Measurements from ENCODE around the gene MUSTN1.

MUSTN1 gene

DNA sequence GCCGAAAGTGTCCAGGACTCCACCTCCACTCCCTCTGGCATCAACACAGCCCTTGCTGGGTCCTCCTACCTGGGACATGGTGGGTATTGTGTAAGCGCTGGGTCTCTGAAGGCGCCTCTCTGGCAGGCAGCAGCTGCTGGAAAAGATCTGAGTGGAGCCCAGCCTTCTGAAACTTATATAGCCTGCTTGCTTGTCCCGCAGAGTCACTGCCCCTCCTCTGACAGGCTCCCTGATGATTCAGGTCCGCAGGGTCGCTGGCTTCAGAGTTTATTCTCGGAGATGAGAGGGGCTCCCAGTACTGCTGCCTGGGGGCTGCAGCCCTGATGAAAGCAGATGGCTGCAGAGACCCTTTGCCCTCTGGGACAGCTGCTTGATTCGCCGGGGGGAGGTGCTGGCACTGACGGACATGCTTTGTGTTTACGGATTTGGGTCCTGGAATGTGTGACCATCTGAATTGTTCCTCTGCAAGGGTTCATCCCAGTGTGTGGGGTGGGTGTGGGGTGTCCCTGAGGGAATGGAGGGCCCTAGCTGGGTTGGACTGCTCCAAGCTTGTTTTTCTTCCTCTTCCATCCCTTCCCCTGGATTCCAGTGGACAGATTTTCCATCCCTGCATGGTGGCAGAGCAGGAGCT, at the start of gene MUSTN1:
Gene MUSTN1, minus strand, starts transcription at position 149 of the 631 bp plus-strand sequence. Its CDS starts 71 bp downstream, at position 78.
- ATAC-seq (no peak), DNase-seq (no peak)
- Mint-ChIP-seq H3K4me3 (no peak within 1 kb of the TSS), H3K27ac (peak within 1 kb of the TSS in 1 of 2 donors; percentile 34), H3K4me1 (peaks cover 34% of the 10 kb centered on the region), H3K27me3 (no peaks in the 10 kb centered on the region), H3K9me3 (no peaks in the 10 kb centered on the region)

DNA sequence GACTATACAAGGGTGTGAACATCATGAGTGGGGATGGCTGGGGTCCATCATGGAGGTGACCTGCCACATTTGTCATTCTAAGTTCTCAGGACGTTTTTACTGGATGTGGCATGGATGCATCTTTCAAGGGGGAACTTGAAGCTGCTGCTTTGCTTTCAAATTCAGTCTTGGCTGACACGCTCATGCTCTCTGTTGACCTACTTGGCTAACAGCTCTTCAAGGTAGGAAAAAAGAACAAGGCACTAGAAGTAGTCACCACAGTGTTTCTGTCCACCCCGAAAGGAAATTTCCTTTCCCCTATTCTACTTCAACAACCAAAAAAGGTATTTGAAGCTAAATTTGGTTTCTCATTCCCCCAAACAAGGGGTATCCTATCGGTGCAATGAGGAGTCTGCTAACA, 47.6 kb upstream of the MUSTN1 start:
- no peak overlapping the region for H3K27ac Mint-ChIP-seq
- H3K4me1 Mint-ChIP-seq: peaks cover 44% of the 10 kb centered on the region
- no peak for ATAC-seq
- no peaks in the 10 kb centered on the region for H3K27me3 Mint-ChIP-seq
- no peak overlapping the region for H3K4me3 Mint-ChIP-seq
- DNase-seq: no peak
- no peaks in the 10 kb centered on the region for H3K9me3 Mint-ChIP-seq

DNA sequence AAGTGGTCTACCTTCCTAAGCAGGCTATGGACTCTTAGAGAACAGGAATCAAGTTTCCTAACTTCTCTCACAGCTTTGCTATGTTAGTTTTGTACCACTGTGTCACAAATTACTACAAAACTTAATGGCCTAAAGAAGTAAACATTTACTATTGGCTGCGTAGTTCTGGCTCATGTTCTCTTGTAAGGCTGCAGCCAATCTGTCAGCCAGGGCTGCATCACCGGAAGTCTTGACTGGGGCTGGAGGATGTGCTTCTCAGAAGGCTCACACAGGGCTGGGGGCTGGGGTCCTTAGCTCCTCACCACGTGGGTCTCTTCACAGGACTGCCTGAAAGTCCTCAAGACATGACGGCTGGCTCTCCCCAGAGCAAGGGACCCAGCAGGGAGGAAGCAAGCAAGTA, 47.1 kb upstream of the MUSTN1 start:
- no peaks in the 10 kb centered on the region for H3K9me3 Mint-ChIP-seq
- no peak overlapping the region for H3K4me3 Mint-ChIP-seq
- ATAC-seq: no peak
- DNase-seq: no peak
- peaks cover 48% of the 10 kb centered on the region for H3K4me1 Mint-ChIP-seq
- H3K27me3 Mint-ChIP-seq: no peaks in the 10 kb centered on the region
- H3K27ac Mint-ChIP-seq: no peak overlapping the region

DNA sequence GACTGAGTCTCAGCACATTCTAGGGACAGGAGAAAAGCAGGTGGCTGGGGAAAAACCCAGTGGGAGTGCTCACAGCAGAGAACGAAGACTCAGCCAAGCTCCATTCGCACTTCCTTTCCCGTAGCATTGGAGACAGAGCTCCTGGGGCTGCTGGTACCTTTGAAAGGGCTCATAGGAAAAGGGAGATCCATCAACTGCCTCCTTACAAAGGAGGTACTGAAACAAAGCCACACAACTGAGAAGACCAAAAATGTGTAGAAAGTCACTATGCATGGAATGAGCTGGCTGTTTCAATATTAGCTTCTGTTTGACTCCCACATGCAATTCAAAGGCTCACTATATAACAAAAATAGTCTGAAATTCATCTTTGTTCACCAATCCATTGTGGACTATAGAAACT, 45.7 kb upstream of the MUSTN1 start:
- H3K27ac Mint-ChIP-seq: no peak overlapping the region
- peaks cover 53% of the 10 kb centered on the region for H3K4me1 Mint-ChIP-seq
- DNase-seq (no peak), ATAC-seq (peak; percentile 78)
- H3K27me3 Mint-ChIP-seq: no peaks in the 10 kb centered on the region
- H3K9me3 Mint-ChIP-seq: no peaks in the 10 kb centered on the region
- no peak overlapping the region for H3K4me3 Mint-ChIP-seq

DNA sequence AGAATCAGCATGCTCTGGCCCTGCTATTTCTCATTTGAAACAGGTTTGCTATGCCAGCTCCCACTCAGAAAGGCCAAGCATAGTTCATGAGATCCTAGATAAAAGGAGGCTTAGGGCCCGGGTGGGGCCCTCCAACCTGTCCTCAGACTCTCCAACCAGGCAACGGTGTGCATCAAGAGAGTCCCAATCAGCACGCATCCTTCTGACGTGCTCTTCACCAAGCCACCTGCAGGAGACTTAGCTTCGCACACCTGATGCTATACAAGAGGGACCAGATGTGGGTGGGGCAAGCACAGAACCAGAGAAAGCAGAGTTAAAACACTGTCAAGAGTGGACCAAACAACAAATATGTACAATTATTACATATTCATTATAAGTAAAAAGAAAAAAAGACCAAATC, 45.2 kb upstream of the MUSTN1 start:
- H3K4me3 Mint-ChIP-seq: no peak overlapping the region
- peak overlapping the region in 1 of 2 donors; percentile 39 for H3K27ac Mint-ChIP-seq
- peak; percentile 31 for ATAC-seq

DNA sequence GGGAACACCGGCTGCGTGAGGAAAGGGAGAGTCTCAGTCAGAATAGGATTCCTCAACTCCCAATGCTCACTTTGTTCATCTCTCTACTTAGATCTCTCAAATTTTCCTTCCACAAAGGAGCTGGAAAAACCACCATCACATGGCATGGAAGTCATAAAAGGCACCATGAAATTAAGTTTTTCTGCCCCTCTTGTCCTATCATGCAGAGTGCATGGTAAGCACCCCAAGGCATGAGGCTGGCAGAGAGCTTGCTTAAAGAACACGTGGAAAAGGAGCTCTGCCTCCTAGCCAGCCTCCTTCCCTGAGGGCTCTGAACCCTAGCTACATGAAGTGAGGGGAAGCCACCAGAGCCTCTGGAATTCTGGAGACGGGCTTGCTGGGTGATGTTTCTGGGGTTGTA, 44.8 kb upstream of the MUSTN1 start:
- Mint-ChIP-seq H3K27ac (no peak overlapping the region), H3K9me3 (no peaks in the 10 kb centered on the region), H3K4me1 (peaks cover 62% of the 10 kb centered on the region), H3K27me3 (no peaks in the 10 kb centered on the region), H3K4me3 (no peak overlapping the region)
- ATAC-seq (no peak), DNase-seq (no peak)

More for the DNA sequence above, 45.2 kb upstream of the MUSTN1 start:
- no peaks in the 10 kb centered on the region for H3K27me3 Mint-ChIP-seq
- H3K9me3 Mint-ChIP-seq: no peaks in the 10 kb centered on the region
- peaks cover 57% of the 10 kb centered on the region for H3K4me1 Mint-ChIP-seq
- DNase-seq: no peak

DNA sequence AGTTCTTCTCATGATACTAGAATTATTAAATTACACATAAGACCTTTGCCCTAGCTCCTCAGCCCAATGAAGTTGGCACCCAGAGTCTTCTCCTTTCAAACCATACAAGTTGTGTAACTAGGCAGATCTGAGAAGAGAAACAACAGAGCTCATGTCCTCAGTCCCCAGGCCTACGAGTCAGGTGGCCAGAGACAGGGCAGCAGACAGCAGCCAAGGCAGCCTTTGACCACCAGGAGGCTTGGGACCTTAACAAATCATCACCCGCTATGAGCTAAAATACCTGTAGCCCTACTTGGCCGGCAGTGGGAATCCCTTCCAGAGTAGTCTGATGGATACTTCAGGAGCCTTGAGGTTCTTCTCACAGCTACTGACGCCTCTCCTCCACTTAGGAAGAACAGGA, 44.3 kb upstream of the MUSTN1 start:
- Mint-ChIP-seq H3K27me3 (no peaks in the 10 kb centered on the region), H3K4me1 (peaks cover 65% of the 10 kb centered on the region), H3K4me3 (no peak overlapping the region), H3K27ac (peak overlapping the region in 1 of 2 donors; percentile 57), H3K9me3 (no peaks in the 10 kb centered on the region)
- DNase-seq: no peak
- ATAC-seq: no peak

DNA sequence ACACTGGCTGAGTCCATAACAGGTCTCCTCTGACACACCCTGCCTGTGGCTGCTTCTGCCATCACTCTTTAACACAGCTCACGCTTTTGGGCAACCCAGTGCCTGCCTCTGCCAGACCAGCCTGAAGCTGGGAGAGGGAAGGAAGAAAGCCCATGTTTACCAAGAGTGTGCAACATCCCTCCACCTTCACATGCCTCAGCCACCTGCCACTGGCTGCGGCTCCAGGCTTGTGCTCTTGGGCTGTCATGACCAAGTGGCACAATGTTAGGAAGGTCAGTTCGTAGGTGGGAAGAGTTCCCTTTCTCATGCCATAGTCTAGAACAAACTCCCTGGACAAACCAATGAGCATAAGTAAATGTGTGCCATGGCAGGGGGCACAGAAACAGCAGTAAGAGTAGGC, 42.3 kb upstream of the MUSTN1 start:
- no peak overlapping the region for H3K27ac Mint-ChIP-seq
- ATAC-seq: no peak
- no peak overlapping the region for H3K4me3 Mint-ChIP-seq
- peaks cover 64% of the 10 kb centered on the region for H3K4me1 Mint-ChIP-seq
- no peaks in the 10 kb centered on the region for H3K27me3 Mint-ChIP-seq
- no peak for DNase-seq
- no peaks in the 10 kb centered on the region for H3K9me3 Mint-ChIP-seq

DNA sequence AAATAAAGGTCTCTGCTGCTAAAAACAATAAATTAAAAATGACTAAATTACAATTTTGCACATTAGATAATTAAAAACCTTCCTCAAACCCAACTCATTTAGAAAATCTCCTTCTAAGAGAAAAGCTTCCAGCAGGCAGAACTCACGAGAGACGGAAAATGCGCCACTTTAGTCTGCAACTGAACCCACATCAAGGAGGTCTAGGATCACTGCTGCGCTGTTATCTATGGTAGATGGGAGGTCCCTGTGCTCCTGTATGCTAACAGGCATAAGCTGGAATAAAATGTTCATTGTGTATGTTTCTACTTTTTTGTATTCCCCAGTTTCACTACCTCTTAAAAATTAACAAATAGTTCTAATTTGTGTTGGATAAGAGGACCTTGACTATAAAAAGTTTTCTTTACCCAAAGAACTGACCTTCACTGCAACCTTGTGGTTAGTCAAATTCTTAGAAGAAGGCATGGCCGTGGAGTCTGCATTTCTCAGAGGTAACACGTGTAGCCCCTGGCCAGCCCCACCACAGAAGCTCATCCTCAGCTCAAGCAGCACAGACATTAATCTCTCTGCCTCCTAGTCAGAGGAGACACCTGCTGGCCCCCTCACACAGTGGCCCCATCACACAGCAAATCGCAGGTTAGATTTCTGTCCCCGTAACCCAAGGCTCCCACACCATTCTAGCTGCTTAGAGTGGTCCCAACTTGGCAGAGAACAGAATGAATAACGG, 40.2 kb upstream of the MUSTN1 start:
- no peaks in the 10 kb centered on the region for H3K27me3 Mint-ChIP-seq

DNA sequence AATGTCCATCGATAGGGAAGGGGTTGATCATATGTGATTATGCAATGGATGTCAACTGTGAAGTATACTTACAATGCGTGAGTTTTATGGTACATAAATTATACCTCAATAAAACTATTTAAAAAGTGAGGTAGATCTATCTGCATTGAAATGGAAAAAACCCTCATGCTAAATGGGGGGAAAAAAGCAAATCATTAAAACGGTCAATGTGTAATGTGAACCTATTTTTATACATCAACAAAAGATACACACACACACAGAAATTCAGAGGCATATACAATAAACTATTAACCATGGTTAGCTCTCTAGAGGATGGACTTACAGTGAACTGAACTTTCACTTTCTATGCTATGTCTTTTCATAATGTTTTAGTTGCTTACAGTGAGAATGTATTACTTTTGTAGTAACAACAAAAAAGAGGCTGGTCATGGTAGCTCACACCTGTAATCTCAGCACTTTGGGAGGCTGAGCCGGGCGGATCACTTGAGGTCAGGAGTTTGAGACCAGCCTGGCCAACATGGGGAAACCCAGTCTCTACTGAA, 39.4 kb upstream of the MUSTN1 start:
- Mint-ChIP-seq H3K27ac (peak overlapping the region in 1 of 2 donors; percentile 2), H3K4me1 (peaks cover 67% of the 10 kb centered on the region), H3K9me3 (no peaks in the 10 kb centered on the region), H3K4me3 (peak overlapping the region; percentile 34 to 74), H3K27me3 (no peaks in the 10 kb centered on the region)
- ATAC-seq (peak; percentile 32), DNase-seq (no peak)

More for the DNA sequence above, 40.2 kb upstream of the MUSTN1 start:
- DNase-seq (no peak), ATAC-seq (peak; percentile 73)
- Mint-ChIP-seq H3K9me3 (no peaks in the 10 kb centered on the region), H3K4me1 (peaks cover 72% of the 10 kb centered on the region), H3K4me3 (peak overlapping the region; percentile 34 to 74), H3K27ac (peak overlapping the region; percentile 38 to 86)

DNA sequence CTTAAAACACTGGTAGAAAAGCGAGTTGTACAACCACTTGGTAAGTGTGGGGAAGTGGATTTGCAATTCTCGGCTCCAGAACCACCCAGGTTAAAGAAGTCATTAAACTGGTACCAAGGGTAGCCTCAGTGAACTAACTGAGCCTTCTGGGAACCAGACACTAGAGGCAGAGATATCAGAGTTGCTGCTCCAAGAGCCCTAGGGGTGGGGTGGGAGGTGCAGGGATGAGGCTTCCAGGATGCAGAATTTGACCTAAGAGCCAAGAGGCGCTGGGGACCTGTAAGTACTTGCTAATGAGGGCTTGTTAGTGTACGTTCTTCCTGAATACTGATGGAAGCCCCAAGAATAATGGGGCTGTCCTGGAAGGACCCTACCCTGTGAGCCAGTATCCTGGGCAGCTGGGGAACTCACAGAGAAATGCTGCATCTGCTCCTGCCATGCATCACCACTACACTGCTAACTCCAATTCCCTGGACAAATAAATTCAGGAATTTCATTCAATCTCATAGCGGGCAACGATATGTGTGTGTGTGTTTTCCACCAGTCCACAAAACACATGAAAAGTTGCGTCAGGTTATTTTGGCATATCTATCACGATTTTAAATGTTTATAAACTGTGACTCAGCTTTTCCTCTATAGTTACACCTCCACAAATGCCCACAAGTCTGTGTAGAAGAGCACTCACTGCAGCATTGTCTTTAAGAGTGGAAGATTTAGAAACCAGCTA, 38.8 kb upstream of the MUSTN1 start:
- Mint-ChIP-seq H3K27ac (no peak overlapping the region), H3K9me3 (no peaks in the 10 kb centered on the region), H3K4me1 (peaks cover 66% of the 10 kb centered on the region), H3K27me3 (no peaks in the 10 kb centered on the region), H3K4me3 (no peak overlapping the region)
- DNase-seq: no peak
- ATAC-seq: peak; percentile 35

DNA sequence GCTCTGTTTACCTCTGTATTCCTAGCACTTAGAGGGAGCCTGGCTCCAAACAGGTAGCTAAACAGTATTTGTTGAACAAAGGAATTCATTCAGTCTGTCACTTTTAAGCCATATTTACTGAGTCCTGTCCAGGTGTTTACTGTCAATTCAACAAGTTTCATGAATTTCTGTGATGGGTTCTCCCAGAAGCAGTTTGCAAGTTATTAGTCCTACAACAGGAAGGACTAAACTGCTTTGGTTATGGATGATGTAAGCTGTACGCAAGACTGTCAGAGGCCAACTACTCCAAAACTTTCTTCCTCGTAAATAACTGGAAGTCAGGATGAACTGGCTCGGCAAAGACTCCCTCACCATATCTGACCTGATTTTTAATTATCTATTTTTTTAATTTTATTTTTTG, 37.4 kb upstream of the MUSTN1 start:
- Mint-ChIP-seq H3K9me3 (no peaks in the 10 kb centered on the region), H3K4me3 (no peak overlapping the region), H3K27me3 (no peaks in the 10 kb centered on the region), H3K27ac (peak overlapping the region; percentile 87 to 91), H3K4me1 (peaks cover 65% of the 10 kb centered on the region)
- no peak for ATAC-seq
- DNase-seq: no peak

DNA sequence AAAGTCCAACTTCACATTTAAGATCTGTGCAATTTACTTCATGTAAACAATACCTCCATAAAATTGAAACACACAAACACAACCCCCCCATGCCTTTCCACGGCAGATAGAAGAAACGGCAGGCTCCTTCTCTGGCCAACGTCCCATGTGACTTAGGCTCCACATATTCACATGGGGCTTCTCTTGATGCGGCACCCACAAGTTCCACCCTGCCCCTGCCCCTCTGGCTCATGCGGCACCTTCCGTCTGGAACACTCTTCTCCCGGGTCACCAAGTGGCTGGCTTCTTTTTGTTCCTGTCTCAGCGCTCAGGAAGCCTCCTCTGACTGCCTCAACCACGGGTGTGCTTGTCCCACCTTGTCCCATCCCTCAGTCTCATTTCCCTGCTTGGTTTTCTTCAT, 36.9 kb upstream of the MUSTN1 start:
- peak overlapping the region; percentile 87 to 91 for H3K27ac Mint-ChIP-seq
- H3K4me1 Mint-ChIP-seq: peaks cover 62% of the 10 kb centered on the region
- H3K27me3 Mint-ChIP-seq: no peaks in the 10 kb centered on the region
- ATAC-seq (no peak), DNase-seq (no peak)
- no peak overlapping the region for H3K4me3 Mint-ChIP-seq
- H3K9me3 Mint-ChIP-seq: no peaks in the 10 kb centered on the region

DNA sequence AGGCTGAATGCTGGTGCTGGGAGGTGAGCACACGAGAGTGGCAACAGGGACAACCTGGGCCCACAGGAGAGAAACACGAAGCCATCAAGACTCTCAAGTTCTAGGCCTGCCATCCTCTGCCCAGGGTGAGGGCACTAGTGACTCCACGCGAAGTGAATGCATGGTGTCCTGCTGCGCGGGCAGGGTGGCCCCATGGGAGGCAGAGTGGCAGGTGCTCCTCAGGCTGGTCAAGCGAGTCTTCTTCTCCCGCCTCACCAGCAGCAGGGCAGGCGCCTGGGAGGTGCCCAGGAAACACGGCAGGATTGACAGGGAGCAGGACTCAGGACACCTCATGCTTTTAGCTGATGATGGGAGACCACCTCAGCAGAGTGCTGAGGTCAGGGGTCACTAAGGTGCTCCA, 35.7 kb upstream of the MUSTN1 start:
- DNase-seq: no peak
- Mint-ChIP-seq H3K4me1 (peaks cover 52% of the 10 kb centered on the region), H3K27me3 (no peaks in the 10 kb centered on the region), H3K9me3 (peaks cover 4 to 13% of the 10 kb centered on the region in 2 donors), H3K27ac (peak overlapping the region in 1 of 2 donors; percentile 44), H3K4me3 (no peak overlapping the region)
- ATAC-seq: no peak

DNA sequence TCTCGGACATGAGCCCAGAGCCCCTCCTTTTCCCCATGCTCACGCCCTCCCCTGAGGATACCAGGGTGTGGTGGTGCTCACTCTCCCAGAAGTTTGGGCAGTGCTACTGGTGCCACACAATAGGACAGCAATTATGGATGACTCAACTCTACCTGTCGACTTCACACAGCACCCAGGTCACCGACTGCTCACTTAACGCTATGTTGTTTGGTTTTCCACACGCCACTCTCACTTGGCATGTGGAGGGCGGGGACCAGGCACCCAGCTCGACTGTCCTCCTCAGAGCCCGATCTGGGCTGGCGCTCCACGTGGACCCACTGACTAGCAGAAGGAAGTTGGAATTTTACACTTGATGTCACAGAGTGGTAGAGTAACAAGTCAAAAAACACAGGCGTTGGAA, 31.6 kb upstream of the MUSTN1 start:
- no peak for ATAC-seq
- Mint-ChIP-seq H3K4me3 (no peak overlapping the region), H3K9me3 (peaks cover 4 to 29% of the 10 kb centered on the region in 2 donors), H3K27me3 (no peaks in the 10 kb centered on the region), H3K4me1 (peaks cover 16% of the 10 kb centered on the region), H3K27ac (peak overlapping the region in 1 of 2 donors; percentile 91)
- DNase-seq: no peak

DNA sequence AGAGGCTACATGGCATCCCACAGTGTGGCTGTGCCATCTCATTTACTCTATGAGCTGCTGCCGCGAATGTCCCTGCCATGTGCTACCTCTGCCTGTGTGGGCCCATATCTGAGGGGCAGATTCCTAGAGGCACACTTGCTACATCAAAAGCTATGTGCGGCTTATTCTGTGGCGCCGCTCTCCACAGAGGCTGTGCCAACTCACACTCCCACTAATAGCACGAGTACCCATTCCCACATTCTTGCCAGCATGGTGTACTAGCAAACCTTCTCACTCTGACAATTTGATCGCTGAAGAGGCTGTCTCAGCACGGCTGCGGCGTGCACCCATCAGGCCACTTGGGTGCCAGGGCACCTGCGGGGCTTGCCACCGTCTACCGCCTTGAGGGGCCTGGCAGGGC, 31.2 kb upstream of the MUSTN1 start:
- Mint-ChIP-seq H3K4me3 (no peak overlapping the region), H3K27ac (peak overlapping the region in 1 of 2 donors; percentile 91), H3K4me1 (peaks cover 12% of the 10 kb centered on the region), H3K9me3 (peaks cover 4 to 29% of the 10 kb centered on the region in 2 donors), H3K27me3 (no peaks in the 10 kb centered on the region)
- DNase-seq (no peak), ATAC-seq (no peak)

Measured in stimulated activated naive CD8-positive, alpha-beta T cell treated with anti-CD3 and anti-CD28 coated beads, Interleukin-15, amount 100 ng/mL, for 72 hours (primary cell).